ENCODE data around the gene NT5M. TPM values are rescaled to one million over a fixed set of nuclear protein-coding genes. Genes with fewer than 3 reads are reported as not detected.

The NT5M gene
- total RNA-seq, 1 experiment from 2014 or later: 10.2 TPM

DNA sequence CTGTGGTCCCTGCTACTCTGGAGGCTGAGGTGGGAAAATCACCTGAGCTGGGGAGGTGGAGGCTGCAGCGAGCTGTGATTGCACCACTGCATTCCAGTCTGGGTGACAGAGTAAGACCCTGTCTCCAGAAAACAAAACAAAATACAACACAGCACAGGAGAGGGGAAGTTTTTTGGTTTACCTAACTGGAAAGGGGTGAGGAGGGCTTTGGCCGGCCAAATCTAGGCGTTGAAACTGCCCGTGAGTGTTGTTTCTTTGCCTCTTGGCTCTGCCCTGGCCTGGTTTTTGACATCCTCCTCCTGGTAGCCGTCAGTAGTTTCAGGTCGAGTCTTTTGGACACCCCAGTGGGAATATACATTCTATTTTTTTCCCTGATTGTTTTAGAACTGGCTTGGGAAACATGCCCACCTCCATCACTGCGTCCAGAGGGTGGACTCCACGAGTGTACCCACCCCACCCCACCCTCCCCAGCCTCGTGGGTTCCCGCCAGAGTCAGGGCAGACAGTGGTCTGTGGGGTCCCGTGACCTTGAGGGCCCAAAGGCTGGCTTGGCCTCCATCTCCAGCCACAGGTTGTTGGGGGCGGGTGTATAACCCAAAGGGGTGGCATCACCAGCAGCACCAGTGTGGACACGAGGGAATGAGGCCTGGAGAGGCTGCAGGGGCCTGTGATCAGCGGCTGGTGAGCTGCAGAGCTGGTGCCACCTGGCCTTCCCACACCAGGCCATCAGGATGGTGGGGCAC, 42.7 kb downstream of the NT5M start:
- Histone ChIP-seq H2AFZ (ENCODE audit: low read depth, low read length, poor library complexity, severe bottlenecking) (no peak overlapping the region), H3K4me3 (replicated peaks in 1 of 2; ENCODE audit: low read depth in 1 of 2, low read length in 2 of 2) (no peak overlapping the region), H3K79me2 (ENCODE audit: insufficient read depth, low read length) (no peaks in the 10 kb centered on the region), H3K4me2 (ENCODE audit: low read length) (no peak overlapping the region), H3K4me1 (ENCODE audit: control insufficient read depth in 1 of 2, insufficient read depth in 2 of 2, low read length in 2 of 2) (peaks cover 0 to 7% of the 10 kb centered on the region in 2 experiments; a peak in 2 of 4 replicates), H3K9me2 (ENCODE audit: insufficient read depth) (no peaks in the 10 kb centered on the region), H3K27ac (ENCODE audit: low read depth, low read length) (no peak overlapping the region), H4K20me1 (ENCODE audit: insufficient read depth) (no peaks in the 10 kb centered on the region), H3K36me3 (ENCODE audit: control insufficient read depth in 1 of 2, insufficient read depth in 2 of 2, low read length in 2 of 2) (no peaks in the 10 kb centered on the region), H3K9me3 (ENCODE audit: control insufficient read depth in 1 of 2, insufficient read depth in 1 of 2, low read depth in 1 of 2, low read length in 2 of 2) (no peaks in the 10 kb centered on the region), H3K27me3 (ENCODE audit: insufficient read depth, low read length) (no peaks in the 10 kb centered on the region), H3K9ac (ENCODE audit: low read length) (no peak overlapping the region)
- ATAC-seq (no peak), DNase-seq (ENCODE audit: low read depth, low spot score) (no peak)
- intact Hi-C loops (cut with micrococcal nuclease): no loop called here
- ChIA-PET RAD21 (ENCODE audit: low non-redundant PET in 1 of 2, low total read pairs in 2 of 2, uncharacterized antibody in 2 of 2, unreplicated experiment in 2 of 2) (no interaction called here), POLR2A (no interaction called here), CTCF (no interaction called here)
- TF ChIP-seq ELF1 (IDR thresholded peaks at IDR 0.05; ENCODE audit: borderline replicate concordance, low read depth) (no peak), FOSL1 (IDR thresholded peaks at IDR 0.05; ENCODE audit: low read depth) (no peak), EGR1 (IDR thresholded peaks at IDR 0.05; ENCODE audit: low read depth) (no peak), EZH2 (IDR thresholded peaks at IDR 0.05) (no peak), POLR2A (IDR thresholded peaks at IDR 0.05; ENCODE audit: borderline replicate concordance, extremely low read depth, insufficient read depth, insufficient read length) (no peak), YY1 (IDR thresholded peaks at IDR 0.05; ENCODE audit: extremely low read depth, insufficient replicate concordance, low read depth, low read length) (no peak), RAD21 (IDR thresholded peaks at IDR 0.05; ENCODE audit: low read depth) (no peak), SP1 (IDR thresholded peaks at IDR 0.05; ENCODE audit: low read depth) (no peak), CEBPB (IDR thresholded peaks at IDR 0.05; ENCODE audit: low read depth) (no peak)
- TF ChIP-seq, protein P1, sequence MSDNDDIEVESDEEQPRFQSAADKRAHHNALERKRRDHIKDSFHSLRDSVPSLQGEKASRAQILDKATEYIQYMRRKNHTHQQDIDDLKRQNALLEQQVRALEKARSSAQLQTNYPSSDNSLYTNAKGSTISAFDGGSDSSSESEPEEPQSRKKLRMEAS (IDR thresholded peaks at IDR 0.05): no peak
- TF ChIP-seq, protein P2, sequence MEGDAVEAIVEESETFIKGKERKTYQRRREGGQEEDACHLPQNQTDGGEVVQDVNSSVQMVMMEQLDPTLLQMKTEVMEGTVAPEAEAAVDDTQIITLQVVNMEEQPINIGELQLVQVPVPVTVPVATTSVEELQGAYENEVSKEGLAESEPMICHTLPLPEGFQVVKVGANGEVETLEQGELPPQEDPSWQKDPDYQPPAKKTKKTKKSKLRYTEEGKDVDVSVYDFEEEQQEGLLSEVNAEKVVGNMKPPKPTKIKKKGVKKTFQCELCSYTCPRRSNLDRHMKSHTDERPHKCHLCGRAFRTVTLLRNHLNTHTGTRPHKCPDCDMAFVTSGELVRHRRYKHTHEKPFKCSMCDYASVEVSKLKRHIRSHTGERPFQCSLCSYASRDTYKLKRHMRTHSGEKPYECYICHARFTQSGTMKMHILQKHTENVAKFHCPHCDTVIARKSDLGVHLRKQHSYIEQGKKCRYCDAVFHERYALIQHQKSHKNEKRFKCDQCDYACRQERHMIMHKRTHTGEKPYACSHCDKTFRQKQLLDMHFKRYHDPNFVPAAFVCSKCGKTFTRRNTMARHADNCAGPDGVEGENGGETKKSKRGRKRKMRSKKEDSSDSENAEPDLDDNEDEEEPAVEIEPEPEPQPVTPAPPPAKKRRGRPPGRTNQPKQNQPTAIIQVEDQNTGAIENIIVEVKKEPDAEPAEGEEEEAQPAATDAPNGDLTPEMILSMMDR (IDR thresholded peaks at IDR 0.05 in 2 of 3, conservative IDR thresholded peaks at IDR 0.05 in 1 of 3; ENCODE audit: borderline replicate concordance in 1 of 3, insufficient read depth in 1 of 3, low read depth in 2 of 3, low read length in 2 of 3): no peak
- BruUV-seq (replicated peaks): no TSS peak
